ENCODE results near the gene ACOX2. TPM values are rescaled to one million over a fixed set of nuclear protein-coding genes. Genes with fewer than 3 reads are reported as not detected.

The ACOX2 gene
- total RNA-seq, 1 experiment from 2014 or later, result 0.85 TPM

- Histone ChIP-seq H2BK120ac (ENCODE audit: low read depth, low read length, poor library complexity, severe bottlenecking) (no peak overlapping the region), H2BK5ac (ENCODE audit: insufficient read length, low read length) (no peak overlapping the region), H3K27ac (ENCODE audit: insufficient read length, low read depth, low read length) (no peak overlapping the region), H3K14ac (ENCODE audit: insufficient read depth, low read length) (no peak overlapping the region), H3K4me2 (ENCODE audit: insufficient read depth, insufficient read length, low read length) (no peak overlapping the region), H4K8ac (replicated peaks; ENCODE audit: insufficient read length, low read depth, low read length) (no peak overlapping the region), H3K9me3 (ENCODE audit: control insufficient read depth, low read depth, low read length) (no peaks in the 10 kb centered on the region), H4K5ac (ENCODE audit: insufficient read length, low read depth, low read length) (no peak overlapping the region), H3K56ac (ENCODE audit: insufficient read length, low read depth, low read length) (no peak overlapping the region), H3K23me2 (ENCODE audit: insufficient read length, low read depth, low read length, poor library complexity, severe bottlenecking) (no peaks in the 10 kb centered on the region), H4K91ac (ENCODE audit: insufficient read length, low read depth, low read length) (no peak overlapping the region), H3K27me3 (ENCODE audit: insufficient read depth, low read length) (no peaks in the 10 kb centered on the region), H2BK15ac (ENCODE audit: low read depth, low read length) (no peak overlapping the region), H2AK5ac (ENCODE audit: insufficient read length, low read length) (no peak overlapping the region), H3K9ac (ENCODE audit: extremely low read depth, insufficient read length, low read length) (no peak overlapping the region), H2AFZ (ENCODE audit: low read length) (no peak overlapping the region), H3K4me1 (ENCODE audit: insufficient read depth, low read length) (no peaks in the 10 kb centered on the region), H3T11ph (ENCODE audit: low read length) (no peak overlapping the region), H2BK20ac (ENCODE audit: low read depth, low read length, poor library complexity, severe bottlenecking) (no peak overlapping the region), H4K20me1 (ENCODE audit: control insufficient read depth, insufficient read depth, insufficient read length) (no peaks in the 10 kb centered on the region), H3K79me2 (ENCODE audit: insufficient read depth, low read length) (no peaks in the 10 kb centered on the region), H3K18ac (ENCODE audit: insufficient read length, low read depth, low read length) (no peak overlapping the region), H3K23ac (ENCODE audit: insufficient read length, low read depth, low read length) (no peak overlapping the region), H3K4ac (ENCODE audit: low read depth, low read length) (no peak overlapping the region), H2BK12ac (ENCODE audit: insufficient read length, low read depth, low read length) (no peak overlapping the region), H3K79me1 (ENCODE audit: insufficient read depth, low read depth, low read length, poor library complexity, severe bottlenecking) (no peaks in the 10 kb centered on the region)
- Mint-ChIP-seq H3K4me3 (no peak overlapping the region), H3K9me3 (no peaks in the 10 kb centered on the region), H3K36me3 (ENCODE audit: insufficient read depth in 1 of 3, low read depth in 3 of 3) (no peaks in the 10 kb centered on the region), H3K4me1 (peaks cover 6 to 16% of the 10 kb centered on the region in 2 experiments; a peak in 3 of 4 replicates), H3K27me3 (ENCODE audit: low read depth) (no peaks in the 10 kb centered on the region; the same call in 1 of the 2 replicates), H3K27ac (no peak overlapping the region)
- peak; percentile 4 for DNase-seq
- no CpG with 5 or more reads among the region's 10 CpGs for WGBS (ENCODE audit: extremely low coverage, insufficient read length, low lambda C conversion rate)
- no peak for TF ChIP-seq CTCF (conservative IDR thresholded peaks at IDR 0.05)
Measured at GRCh38 chr3:58539626-58540025, 2.6 kb upstream of the ACOX2 start.
